CD4-positive, alpha-beta T cell treated with Interferon gamma for 1 hour (primary cell): ENCODE data around the gene ANKRD44.
A peak's percentile ranks its signal among the peaks of the same experiment; 100 is the strongest.
"Not testable (repeated sequence)": the region's sequence is repeated elsewhere in the genome, so short reads cannot be mapped to it uniquely, and the experiment has no call there.

ENCODE experiments used
- DNase-seq: peaks from one replicate; pipeline ENCODE4 v3.0.0-alpha.2; 2020

Gene ANKRD44

GRCh38 chr2:197256547-197257170 lies 53.9 kb downstream of the ANKRD44 start:
- no peak for DNase-seq

- DNase-seq, result no peak
Observed at GRCh38 chr2:197256021-197256420, 54.6 kb downstream of the ANKRD44 start.

- peak; percentile 88 for DNase-seq
Observed at GRCh38 chr2:197255543-197255942, 55.0 kb downstream of the ANKRD44 start.

- no peak for DNase-seq
Observed at GRCh38 chr2:197254776-197255530, 55.6 kb downstream of the ANKRD44 start.

GRCh38 chr2:197251576-197251975 lies 59.0 kb downstream of the ANKRD44 start:
- DNase-seq, result no peak

- no peak for DNase-seq
Observed at GRCh38 chr2:197251163-197251562, 59.4 kb downstream of the ANKRD44 start.

GRCh38 chr2:197250084-197250397 lies 60.5 kb downstream of the ANKRD44 start:
- DNase-seq, result no peak

GRCh38 chr2:197249381-197250083 lies 61.0 kb downstream of the ANKRD44 start:
- DNase-seq, result no peak

GRCh38 chr2:197248623-197249022 lies 62.0 kb downstream of the ANKRD44 start:
- no peak for DNase-seq

- no peak for DNase-seq
Observed at GRCh38 chr2:197248001-197248401, 62.6 kb downstream of the ANKRD44 start.

GRCh38 chr2:197247083-197247482 lies 63.5 kb downstream of the ANKRD44 start:
- no peak for DNase-seq

- DNase-seq, result no peak
Observed at GRCh38 chr2:197245829-197246804, 64.5 kb downstream of the ANKRD44 start.

- no peak for DNase-seq
Observed at GRCh38 chr2:197244349-197244748, 66.2 kb downstream of the ANKRD44 start.

GRCh38 chr2:197242719-197243118 lies 67.9 kb downstream of the ANKRD44 start:
- no peak for DNase-seq

GRCh38 chr2:197241596-197241995 lies 69.0 kb downstream of the ANKRD44 start:
- no peak for DNase-seq

GRCh38 chr2:197241153-197241552 lies 69.4 kb downstream of the ANKRD44 start:
- DNase-seq, result no peak

GRCh38 chr2:197240421-197241041 lies 70.0 kb downstream of the ANKRD44 start:
- DNase-seq, result no peak

GRCh38 chr2:197240018-197240417 lies 70.6 kb downstream of the ANKRD44 start:
- not testable (repeated sequence) for DNase-seq

- no peak for DNase-seq
Observed at GRCh38 chr2:197239434-197239833, 71.1 kb downstream of the ANKRD44 start.

- DNase-seq, result no peak
Observed at GRCh38 chr2:197238043-197238365, 72.6 kb downstream of the ANKRD44 start.

- no peak for DNase-seq
Observed at GRCh38 chr2:197237291-197238042, 73.1 kb downstream of the ANKRD44 start.

GRCh38 chr2:197236816-197237215 lies 73.8 kb downstream of the ANKRD44 start:
- DNase-seq, result no peak
